ENCODE data around the gene SMPDL3A.

GRCh38 chr6:122806291-122806690 lies 17.2 kb downstream of the SMPDL3A start:
- TF ChIP-seq EZH2 (IDR thresholded peaks at IDR 0.05) (no peak), FOXP2 (optimal IDR thresholded peaks at IDR 0.05; ENCODE audit: control extremely low read depth, extremely low read length, insufficient read depth) (no peak)

All from SK-N-MC (cell line).